Activated T-cell treated with anti-CD3 and anti-CD28 coated beads for 24 hours (primary cell): Measurements from ENCODE around the gene UBE2B.
A peak's percentile ranks its signal among the peaks of the same experiment; 100 is the strongest.
"Not testable (repeated sequence)": the region's sequence is repeated elsewhere in the genome, so short reads cannot be mapped to it uniquely, and the experiment has no call there.

ENCODE experiments used
- DNase-seq: peaks from one replicate; pipeline ENCODE4 v3.0.0-alpha.2; 2020; ENCODE audit warnings: low read depth

Gene UBE2B

DNA sequence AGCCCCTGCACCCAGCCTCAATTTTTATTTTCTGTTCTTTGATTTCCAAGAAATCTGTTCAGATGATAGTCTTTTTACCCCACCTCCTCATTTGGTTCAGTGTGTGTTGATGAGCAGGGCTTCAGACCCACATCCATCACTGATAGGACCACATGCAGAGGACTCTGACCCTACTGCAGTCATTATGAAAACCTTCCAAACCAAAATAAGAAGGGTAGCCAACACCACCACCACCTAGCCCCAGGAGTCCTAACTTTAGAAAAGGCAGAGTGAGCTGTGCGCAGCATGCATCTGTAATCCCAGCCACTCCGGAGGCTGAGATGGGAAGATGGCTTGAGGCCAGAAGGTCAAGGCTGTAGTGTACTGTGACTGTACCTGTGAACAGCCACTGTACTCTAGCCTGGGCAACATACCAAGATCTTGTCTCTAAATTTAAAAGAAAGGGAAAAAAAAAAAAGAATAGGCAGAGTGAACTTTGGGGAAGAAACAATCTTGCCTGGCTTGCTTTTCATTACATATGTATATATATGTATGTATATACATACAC lies 27.3 kb downstream of the UBE2B start:
- DNase-seq, result no peak

DNA sequence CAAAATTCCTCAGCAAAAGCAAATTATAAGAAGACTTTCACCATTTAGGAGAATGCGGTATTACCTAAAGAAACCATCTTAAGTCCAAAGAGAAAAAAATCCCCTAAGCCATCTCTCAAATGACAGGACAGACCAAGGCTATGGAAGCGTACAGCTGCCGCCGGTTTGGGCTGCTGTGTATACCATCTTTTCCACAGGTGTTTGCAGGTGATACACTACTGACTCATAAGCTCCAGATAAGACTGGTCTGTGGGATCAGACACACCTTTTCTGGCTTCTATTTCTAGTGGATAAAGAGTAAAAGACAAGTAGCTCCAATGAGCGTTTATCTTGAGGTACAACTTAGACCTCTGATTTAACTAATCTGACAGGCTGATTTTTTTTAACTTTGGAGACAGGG lies 32.6 kb downstream of the UBE2B start:
- no peak for DNase-seq

DNA sequence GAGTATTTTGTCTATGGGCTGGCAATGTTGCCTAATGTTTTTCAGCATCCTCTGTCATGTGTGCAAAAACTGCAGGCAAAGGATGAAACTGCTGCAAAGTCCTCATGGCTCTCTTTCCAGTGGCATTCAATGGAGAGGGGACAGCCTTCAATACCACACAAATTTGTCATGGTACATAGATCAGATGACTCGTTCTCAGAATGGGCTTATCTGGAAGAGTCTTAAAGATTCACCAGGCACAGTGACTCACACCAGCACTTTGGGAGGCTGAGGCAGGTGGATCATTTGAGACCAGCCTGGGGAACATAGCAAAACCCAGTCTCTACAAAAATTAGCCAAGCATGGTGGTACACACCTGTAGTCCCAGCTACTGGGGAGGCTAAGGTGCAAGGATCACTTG lies 35.0 kb downstream of the UBE2B start:
- DNase-seq, result no peak

DNA sequence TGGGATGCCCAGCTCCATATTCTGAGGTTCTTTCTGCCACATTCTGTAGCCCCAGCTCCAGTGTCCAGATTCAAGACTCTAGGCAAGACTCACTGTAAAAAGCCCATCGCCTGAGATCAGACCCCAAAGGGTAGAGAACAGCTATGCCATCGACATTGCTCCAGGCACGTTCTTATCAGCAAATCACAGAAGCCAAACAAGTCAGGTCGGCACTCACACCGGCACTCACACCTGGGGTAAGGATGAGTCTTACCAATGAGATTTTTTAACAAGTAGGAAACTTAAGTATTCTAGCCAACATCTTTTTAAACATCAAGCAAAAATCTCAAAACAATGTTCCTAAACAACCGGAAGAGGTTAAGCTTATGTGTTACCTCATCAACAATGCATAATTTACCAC lies 38.0 kb downstream of the UBE2B start:
- DNase-seq, result no peak

DNA sequence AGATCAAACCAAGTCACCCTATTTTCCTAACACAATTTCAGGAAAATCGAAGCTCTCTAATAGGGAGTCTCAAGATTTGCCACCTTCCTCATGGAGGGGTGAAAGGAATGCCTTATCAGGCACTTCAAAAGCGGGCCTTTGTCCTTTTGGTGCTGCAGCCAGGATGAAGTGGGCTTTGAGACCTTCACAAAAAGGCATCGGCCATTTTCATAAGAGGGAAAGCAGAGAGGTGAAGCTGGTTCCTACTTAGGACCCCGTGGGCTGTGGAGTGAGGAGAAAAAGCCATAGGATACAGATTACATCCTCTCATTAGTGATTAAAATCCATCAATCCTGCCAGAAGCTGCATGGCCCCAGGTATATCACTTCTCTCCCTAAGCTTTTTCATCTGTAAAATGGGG lies 39.5 kb downstream of the UBE2B start:
- no peak for DNase-seq

DNA sequence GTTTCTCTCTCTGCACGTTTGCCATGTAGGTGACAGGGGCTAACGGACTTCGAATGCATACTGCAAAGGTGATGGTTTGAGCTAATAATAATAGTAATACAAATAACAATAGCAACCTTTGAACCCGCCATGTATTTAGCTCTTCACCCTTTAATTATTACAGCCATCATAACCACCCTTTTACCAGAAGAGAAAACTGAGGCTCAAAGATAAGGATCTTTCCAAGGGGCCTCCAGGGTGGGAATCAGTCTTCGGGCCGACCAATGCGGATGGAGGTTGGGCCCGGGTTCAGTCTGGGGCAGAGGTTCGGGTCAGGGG lies 39.8 kb downstream of the UBE2B start:
- DNase-seq, result no peak

DNA sequence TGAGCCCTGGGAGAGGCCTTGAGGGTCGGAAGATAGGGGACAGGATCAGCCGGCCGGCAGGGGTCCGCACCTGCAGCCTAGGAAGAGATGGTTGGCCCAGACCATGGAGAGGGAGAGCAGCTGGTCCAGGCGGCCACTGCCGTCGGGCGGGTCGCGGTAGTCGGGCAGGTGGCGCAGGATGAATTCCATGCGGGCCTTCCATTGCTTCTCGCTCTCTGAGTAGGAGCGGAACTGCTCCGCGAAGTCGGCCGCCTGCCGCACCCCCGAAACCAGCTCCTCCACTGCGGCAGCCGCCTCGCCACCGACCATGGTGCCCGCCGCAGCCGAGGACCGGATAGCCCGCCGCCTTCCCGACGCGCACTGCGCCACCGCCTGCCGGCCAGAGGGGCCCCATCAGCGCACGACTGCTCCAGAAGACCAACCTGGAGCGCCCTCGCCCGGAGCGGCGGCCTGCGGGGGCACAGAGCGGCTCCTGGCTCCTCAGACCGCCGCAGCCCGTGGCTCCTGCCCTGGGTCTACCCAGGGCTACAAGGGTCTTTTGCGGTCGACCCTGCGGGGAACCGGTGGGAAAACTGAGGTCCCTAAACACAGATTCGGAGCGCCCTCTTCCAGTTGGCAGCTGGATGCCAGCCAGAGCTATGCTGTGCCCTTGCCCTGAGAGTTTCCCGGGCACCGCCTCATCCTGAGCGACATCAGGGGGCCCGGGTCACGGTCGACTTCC lies 40.3 kb downstream of the UBE2B start, which contains the start of gene CDKN2AIPNL:
Gene CDKN2AIPNL, minus strand, starts transcription at position 336 of the 721 bp plus-strand sequence. Its CDS starts 27 bp downstream, at position 309.
- DNase-seq, result peak; percentile 84

DNA sequence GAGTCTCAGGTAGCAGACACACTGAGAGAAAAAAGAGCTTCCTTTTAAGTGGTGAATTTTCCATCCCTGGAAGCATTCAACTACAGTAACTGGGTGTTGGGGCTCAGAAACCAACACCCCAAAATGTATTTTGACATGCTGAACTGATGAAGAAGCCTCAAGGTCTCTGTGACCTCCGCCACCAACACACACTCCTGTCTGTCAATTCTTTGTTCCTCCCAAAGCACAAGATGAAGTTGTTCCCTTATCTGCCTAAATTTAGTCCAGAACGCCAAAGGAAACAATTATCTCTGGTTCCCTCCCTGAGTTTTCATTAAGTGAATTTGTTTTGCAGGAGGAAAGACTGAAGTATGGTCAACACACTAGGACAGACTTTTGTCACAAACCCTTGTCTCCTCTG lies 41.7 kb downstream of the UBE2B start:
- DNase-seq, result no peak

DNA sequence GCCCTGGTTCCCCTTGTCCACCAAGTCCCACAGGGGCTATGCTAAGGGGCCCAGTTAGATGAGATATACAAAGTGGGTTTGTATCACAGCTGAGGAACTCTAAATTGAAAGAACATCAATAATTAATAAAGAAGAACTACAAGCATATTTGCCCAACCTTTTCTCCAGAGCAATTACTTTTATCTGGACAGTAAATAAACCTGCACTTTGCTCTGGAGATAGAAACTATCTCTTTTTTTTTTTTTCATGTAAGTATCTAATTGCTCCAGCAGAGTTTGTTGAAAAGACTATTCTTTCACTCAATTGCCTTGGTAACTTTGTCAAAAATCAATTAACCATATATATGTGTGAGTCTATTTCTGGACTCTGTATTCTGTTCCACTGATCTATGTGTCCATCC lies 46.3 kb downstream of the UBE2B start:
- DNase-seq, result no peak

DNA sequence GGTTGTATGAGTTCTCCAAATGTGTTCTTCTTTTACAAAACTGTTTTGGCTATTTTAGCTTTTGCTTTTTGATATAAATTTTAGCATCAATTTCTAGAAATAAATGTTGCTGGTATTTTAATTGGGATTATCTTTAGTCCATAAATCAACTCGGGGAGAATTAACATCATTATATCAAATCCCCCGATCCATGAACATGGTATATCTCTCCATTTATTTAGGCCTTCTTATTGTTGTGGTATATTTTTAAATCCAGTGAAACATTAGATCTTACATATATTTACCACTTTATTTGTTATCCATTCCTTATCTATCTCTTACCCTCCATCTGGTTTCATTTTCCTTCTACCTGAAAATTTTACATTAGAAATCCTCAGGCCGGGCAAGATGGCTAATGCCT lies 47.6 kb downstream of the UBE2B start:
- DNase-seq, result no peak

DNA sequence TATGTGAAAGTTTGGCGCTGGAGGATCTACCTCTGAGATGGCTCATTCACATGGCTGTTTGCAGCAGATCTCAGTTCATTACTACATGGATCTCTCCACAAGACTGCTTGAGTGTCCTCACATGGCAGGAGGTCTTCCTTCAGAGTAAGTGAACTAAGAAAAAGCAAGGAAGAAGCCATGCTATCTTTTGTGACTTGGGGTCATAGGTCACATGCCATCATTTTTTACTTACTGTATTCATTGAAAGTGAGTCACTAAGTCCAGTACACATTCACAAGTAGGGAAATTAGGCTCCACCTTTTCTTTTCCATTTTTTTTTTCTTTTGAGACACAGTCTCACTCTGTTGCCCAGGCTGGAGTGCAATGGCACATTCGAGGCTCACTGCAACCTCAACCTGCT lies 49.0 kb downstream of the UBE2B start:
- DNase-seq, result no peak

DNA sequence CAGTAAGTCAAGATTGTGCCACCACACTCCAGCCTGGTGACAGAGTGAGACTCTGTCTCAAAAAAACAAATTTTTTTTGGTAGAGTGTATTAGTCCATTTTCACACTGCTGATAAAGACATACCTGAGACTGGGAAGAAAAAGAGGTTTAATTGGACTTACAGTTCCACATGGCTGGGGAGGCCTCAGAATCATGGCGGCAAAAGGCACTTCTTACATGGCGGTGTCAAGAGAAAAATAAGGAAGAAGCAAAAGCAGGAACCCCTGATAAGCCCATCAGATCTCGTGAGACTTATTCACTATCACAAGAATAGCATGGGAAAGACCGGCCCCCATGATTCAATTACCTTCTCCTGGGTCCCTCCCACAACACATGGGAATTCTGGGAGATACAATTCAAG lies 49.7 kb downstream of the UBE2B start:
- not testable (repeated sequence) for DNase-seq

DNA sequence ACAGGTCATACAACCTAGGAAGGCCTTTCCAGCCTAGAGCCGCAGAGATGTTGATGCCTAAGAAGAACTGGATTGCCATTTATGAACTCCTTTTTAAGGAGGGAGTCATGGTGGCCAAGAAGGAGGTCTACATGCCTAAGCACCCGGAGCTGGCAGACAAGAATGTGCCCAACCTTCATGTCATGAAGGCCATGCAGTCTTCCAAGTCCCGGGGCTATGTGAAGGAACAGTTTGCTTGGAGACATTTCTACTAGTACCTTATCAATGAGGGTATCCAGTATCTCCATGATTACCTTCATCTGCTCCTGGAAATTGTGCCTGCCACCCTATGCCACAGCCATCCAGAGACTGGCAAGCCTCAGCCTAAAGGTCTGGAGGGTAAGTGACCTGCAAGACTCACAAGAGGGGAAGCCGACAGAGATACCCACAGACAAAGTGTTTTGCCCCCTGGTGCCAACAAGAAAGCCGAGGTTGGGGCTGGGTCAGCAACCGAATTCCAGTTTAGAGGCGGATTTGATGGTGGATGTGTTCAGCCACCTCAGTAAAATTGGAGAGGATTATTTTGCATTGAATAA lies 51.5 kb downstream of the UBE2B start:
- no peak for DNase-seq

DNA sequence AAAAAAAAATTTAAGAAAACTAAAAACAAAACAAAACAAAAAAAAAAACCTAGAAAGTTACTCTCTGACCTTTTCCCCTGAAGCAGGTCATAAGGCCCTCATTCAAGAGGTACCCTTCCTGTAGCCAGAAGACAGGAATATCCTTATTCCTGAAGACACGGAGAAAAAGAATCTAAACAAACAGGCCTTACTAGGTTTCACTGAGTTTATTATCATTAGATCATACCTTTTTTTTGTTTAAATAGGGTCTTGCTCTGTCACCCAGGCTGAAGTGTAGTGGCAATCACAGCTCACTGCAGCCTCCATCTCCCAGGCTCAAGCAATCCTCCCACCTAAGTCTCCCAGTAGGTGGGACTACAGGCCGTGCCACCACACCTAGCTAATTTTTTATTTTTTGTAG lies 52.0 kb downstream of the UBE2B start:
- DNase-seq, result no peak

DNA sequence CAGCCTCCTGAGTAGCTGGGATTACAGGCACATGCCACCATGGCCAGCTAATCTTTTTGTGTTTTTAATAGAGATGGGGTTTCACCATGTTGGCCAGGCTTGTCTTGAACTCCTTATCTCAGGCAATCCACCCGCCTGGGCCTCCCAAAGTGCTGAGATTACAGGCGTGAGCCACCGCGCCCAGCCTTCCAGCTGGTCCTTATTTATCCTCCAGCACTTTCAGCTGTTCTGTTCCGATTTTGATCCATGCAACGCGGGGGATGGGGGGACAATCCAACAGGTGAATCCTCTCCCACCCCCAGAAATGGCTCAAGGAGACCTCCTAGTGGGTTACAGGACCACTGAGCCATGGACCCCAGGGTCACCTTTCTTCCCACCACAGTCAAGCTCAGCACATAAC lies 55.0 kb downstream of the UBE2B start:
- DNase-seq, result no peak

DNA sequence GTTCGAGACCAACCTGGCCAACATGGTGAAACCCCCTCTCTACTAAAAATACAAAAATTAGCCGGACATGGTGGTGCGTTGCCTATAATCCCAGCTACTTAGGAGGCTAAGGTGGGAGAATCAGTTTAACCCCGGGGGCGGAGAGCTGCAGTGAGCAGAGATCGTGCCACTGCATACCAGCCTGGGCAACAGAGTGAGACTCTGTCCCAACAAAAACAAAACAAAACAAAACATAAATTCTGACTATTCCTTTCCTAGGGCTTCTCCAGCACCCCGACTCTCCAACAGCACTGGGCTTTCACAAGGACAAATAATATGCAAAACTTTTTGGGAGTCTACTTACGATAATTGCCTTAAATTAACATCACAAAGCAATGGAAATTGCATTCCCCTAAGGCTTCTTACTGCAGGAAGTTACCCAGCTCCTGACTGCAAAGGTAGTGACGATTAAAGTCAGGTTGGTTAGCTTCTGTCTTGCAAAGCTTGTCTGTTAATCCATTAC lies 56.2 kb downstream of the UBE2B start:
- no peak for DNase-seq

DNA sequence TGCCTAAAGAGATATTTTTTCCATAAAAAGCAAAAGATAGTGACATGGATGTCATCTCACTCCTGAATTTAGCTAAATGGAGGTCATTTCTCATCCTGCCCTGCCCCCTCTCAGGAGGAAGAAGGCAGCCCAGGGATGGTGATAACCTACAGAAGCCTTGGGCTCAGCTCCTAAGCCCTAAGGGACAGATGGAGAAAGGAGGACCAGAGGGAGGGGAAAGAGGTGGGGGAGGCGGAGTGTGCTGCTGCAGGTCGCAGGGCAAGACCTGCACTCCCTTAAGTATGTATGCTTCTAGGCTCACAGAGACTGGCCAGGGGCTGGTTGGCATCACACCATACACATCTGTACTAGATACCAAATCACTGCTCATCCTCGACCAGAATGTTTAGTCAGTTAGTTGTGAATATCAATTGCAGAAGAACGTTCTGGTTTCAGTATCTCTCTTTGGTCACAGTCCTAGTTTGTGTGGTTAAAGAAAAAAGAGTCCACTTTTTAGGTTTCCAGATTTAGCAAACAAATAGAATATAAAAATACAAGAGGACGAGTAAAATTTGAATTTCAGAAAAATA lies 58.7 kb downstream of the UBE2B start:
- no peak for DNase-seq

DNA sequence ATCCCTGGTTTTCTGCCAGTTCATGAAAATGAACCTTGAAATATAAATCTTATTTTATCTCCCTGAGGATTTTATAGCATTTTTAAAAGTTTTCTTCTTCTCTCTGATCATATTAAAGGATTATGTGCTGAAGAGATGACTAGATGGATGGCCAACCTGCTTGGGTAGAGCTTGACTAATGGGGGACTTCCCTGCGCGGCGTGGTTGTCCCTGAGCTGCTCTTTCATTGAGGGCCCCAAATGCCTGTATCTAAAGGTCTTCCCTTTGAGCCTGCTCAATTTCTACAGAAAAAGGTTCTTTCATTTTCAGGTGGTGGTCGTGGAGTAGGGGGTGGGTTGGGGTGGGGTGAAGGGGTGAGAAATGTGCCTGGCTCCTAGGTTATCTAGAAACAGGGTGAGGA lies 60.8 kb downstream of the UBE2B start:
- DNase-seq, result no peak

DNA sequence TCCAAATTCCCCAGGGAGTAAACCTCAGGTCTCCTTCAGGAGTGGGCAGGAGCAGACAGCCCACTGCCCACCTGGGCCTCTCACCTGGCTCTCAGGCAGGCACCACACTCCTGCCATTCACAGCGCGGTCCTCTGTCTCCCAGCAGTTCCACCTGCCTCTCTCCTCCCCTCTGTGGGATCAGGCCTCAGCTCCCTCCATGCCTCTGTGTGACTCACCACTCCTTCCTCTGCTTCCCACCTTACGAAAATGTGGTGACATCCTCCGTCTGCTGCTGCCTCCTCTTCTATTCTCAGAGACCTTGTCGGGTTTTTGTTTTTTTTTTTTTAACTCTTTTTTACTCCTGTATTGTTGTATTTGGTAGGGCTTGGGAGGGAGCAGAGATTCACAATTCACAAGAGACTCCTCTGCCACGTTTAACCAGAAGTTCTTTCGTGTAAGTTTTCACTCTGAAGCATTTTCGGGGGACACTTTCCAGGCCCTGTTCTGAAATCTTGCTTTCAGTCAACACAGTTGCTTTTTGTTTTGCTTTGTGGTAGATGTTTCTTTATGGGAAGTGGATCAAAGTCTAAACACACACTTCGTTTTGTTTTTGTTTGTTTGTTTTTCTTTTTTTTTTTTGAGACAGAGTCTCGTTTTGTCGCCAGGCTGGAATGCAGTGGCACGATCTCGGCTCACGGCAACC lies 61.4 kb downstream of the UBE2B start:
- no peak for DNase-seq

DNA sequence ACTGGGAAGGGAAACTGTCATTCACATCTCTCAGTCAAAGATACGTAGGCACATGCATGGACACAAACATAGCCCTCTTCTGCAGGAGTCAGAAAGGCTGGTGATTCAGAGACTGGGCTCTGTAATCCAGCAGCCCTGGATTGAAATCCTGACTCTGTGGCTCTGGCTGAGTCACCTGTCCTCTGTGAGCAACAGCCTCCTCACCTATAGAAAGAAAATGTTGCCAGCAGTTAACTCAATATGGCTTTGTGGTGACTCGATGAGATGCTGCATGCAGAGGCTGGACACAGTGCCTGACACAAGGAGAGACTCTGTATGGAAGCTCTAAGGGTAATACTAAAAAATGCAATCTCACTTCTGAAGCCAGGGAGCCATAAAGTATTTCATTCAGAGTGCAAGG lies 64.2 kb downstream of the UBE2B start:
- DNase-seq, result no peak

DNA sequence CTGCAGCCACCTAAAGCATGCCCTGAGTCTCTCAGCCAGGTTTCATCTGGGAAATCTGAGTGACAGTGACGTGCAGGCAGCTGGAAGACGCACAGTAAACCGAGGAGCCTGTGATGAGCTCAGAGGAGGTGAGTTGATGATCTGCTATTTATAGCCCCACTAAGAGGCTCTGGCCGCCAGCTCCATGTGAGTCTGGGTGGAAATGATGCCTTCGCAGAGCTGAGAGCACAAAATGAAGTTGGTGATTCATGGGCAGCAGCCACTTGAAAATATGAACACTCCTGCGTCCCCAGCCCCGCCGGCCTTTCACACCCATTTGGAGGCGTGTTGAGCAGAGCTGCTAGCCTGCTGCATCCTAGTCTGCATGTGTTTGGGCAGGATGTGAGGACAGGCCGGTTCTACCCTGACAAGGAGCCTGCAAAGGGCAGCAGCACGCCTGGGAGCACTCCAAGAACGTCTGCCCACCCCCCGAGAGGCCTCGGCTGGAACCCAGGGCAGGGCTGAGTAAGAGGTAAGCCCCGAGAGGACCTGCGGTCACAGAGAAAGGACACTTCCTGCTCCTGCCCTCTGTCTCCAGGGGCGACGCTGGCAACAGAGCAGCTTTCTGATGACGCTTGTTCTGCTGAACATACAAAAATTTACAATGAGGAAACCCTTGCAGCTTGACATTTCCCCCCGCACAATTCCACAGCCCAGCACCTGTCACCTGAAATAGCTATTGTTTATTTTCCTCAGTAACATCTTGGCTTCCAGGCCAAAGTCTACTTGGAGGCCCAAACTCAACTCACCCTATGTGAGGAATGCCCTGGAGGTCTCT lies 65.4 kb downstream of the UBE2B start:
- peak; percentile 20 for DNase-seq

DNA sequence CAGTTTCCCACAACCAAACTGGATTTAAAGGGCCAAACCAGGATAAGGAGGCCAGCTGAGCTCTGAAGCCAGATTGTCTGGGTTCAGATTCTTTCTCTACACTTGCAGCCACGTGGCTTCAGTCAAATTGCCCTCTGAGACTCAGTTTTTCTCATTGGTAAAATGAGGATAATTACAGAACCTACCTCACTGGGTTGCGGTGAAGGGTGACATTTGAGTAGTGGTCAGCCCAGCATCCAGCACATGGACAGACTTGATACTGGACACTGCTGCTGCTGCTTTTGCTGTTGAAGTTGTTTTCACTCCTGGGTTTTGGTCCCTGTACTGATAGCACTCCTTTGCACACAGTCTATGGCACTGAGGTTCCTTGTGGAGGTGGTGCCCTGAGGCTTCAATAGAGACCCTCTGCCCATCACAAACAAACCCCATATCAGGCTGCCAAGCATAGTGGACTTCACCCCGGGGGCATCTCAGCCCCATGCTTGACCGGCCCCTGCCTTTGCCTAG lies 66.0 kb downstream of the UBE2B start:
- DNase-seq, result no peak
